Lower leg skin (tissue), 3 donors: ENCODE data around the gene NUP85.

Source experiments
- CTCF ChIP-seq, 3 donors: fragments of 450-650 bp; IDR thresholded peaks; one replicate each; pipeline ENCODE4 v1.5.1; 2016; ENCODE audit warnings: antibody characterized with exemption in 3 of 3, mild to moderate bottlenecking in 3 of 3, moderate library complexity in 2 of 3
- POLR2A ChIP-seq, 2 donors: fragments of 450-650 bp; IDR thresholded peaks; one replicate each; pipeline ENCODE4 v1.6.1; 2016 to 2017; ENCODE audit warnings: antibody characterized with exemption in 2 of 2, mild to moderate bottlenecking in 1 of 2, moderate library complexity in 1 of 2

DNA sequence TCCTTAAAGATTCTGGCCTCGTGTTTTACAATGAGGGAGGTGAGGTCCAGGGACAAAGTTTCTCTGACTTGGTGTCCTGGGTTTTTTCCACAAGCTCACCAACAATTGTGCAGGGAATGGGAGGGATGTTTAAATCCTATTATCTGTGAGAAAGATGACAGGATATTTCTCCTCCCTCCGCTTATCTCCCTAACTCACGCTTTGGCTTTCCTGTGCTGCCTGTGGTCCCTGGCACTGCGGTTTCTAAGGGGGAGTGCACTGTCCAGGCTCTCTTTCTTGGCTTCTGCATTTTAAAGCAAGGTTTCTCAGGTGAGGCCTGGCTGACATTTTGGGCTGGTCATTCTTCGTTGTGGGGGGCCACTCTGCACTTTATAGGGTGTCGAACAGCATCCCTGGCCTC, 39.5 kb downstream of the NUP85 start:
- TF ChIP-seq CTCF (IDR thresholded peaks at IDR 0.05) (no peak), POLR2A (IDR thresholded peaks at IDR 0.05) (no peak)
